ENCODE data around the gene CAPN14. TPM values are rescaled to one million over a fixed set of nuclear protein-coding genes. Genes with fewer than 3 reads are reported as not detected.

The CAPN14 gene, protein sequence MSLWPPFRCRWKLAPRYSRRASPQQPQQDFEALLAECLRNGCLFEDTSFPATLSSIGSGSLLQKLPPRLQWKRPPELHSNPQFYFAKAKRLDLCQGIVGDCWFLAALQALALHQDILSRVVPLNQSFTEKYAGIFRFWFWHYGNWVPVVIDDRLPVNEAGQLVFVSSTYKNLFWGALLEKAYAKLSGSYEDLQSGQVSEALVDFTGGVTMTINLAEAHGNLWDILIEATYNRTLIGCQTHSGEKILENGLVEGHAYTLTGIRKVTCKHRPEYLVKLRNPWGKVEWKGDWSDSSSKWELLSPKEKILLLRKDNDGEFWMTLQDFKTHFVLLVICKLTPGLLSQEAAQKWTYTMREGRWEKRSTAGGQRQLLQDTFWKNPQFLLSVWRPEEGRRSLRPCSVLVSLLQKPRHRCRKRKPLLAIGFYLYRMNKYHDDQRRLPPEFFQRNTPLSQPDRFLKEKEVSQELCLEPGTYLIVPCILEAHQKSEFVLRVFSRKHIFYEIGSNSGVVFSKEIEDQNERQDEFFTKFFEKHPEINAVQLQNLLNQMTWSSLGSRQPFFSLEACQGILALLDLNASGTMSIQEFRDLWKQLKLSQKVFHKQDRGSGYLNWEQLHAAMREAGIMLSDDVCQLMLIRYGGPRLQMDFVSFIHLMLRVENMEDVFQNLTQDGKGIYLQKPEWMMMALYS
- polyA plus RNA-seq (2011; rRNA removed) (0.09 TPM in 2 replicates), polyA minus RNA-seq (2011; rRNA and poly(A)+ RNA removed) (0.09 TPM in 2 replicates)

GRCh38 chr2:31217465-31218200 lies at the start of gene CAPN14:
CAPN14 (minus strand) TSS chr2:31217515; CDS start chr2:31205447, 12,068 bp downstream.
- CTCF ChIA-PET: no interaction called here
- no peaks in the 10 kb centered on the region for H3K9me3 ChIP-seq (ENCODE audit: control insufficient read depth, insufficient read depth, low read length)
- no peak within 1 kb of the TSS for H3K4me3 ChIP-seq (ENCODE audit: low read depth, low read length)
- TF ChIP-seq, protein P1, sequence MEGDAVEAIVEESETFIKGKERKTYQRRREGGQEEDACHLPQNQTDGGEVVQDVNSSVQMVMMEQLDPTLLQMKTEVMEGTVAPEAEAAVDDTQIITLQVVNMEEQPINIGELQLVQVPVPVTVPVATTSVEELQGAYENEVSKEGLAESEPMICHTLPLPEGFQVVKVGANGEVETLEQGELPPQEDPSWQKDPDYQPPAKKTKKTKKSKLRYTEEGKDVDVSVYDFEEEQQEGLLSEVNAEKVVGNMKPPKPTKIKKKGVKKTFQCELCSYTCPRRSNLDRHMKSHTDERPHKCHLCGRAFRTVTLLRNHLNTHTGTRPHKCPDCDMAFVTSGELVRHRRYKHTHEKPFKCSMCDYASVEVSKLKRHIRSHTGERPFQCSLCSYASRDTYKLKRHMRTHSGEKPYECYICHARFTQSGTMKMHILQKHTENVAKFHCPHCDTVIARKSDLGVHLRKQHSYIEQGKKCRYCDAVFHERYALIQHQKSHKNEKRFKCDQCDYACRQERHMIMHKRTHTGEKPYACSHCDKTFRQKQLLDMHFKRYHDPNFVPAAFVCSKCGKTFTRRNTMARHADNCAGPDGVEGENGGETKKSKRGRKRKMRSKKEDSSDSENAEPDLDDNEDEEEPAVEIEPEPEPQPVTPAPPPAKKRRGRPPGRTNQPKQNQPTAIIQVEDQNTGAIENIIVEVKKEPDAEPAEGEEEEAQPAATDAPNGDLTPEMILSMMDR (IDR thresholded peaks at IDR 0.05; ENCODE audit: low read depth, low read length): no peak
- DNase-seq (ENCODE audit: low read depth, low spot score): no peak
- POLR2A ChIA-PET: no interaction called here
- H3K27me3 ChIP-seq (ENCODE audit: control insufficient read depth, insufficient read depth, low read length): peaks cover 11% of the 10 kb centered on the region
- H3K27ac ChIP-seq (ENCODE audit: low read depth, low read length): no peak within 1 kb of the TSS

DNA sequence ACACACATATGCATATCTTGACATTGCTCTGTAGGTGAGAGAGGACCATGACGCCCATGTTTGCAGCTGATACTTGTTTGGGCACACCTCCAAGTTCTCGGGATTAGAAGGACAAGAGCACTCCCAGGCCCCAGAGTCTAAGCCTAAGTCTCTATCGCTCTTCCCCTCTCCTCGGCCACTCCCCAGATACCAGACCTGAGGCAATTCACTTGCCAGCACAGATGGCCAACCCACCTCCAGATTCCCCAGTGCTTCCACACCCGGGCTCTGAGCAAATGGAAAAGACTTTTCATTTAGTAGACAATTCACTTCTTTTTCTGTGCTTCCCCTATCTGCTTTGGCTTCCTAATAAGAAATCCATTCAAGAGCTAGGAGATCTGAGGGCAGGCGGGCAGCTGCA lies 49.5 kb upstream of the CAPN14 start:
- Histone ChIP-seq H3K27ac (ENCODE audit: low read depth, low read length) (no peak overlapping the region), H3K4me3 (ENCODE audit: low read depth, low read length) (no peak overlapping the region), H3K27me3 (ENCODE audit: control insufficient read depth, insufficient read depth, low read length) (no peaks in the 10 kb centered on the region), H3K9me3 (ENCODE audit: control insufficient read depth, insufficient read depth, low read length) (no peaks in the 10 kb centered on the region; the same call in 1 of the 2 replicates)
- CTCF ChIA-PET: no interaction called here
- TF ChIP-seq, protein P1 (IDR thresholded peaks at IDR 0.05; ENCODE audit: low read depth, low read length): no peak
- POLR2A ChIA-PET: no interaction called here
- no peak for DNase-seq (ENCODE audit: low read depth, low spot score)

- H3K27me3 ChIP-seq (ENCODE audit: control insufficient read depth, insufficient read depth, low read length): no peaks in the 10 kb centered on the region
- ChIA-PET CTCF (no interaction called here), POLR2A (no interaction called here)
- no peak for DNase-seq (ENCODE audit: low read depth, low spot score)
- TF ChIP-seq, protein P1 (IDR thresholded peaks at IDR 0.05; ENCODE audit: low read depth, low read length): no peak
- H3K9me3 ChIP-seq (ENCODE audit: control insufficient read depth, insufficient read depth, low read length): no peaks in the 10 kb centered on the region; the same call in 1 of the 2 replicates
- no peak overlapping the region for H3K27ac ChIP-seq (ENCODE audit: low read depth, low read length)
- H3K4me3 ChIP-seq (ENCODE audit: low read depth, low read length): no peak overlapping the region
Measured at GRCh38 chr2:31265234-31265633, 47.9 kb upstream of the CAPN14 start.

GRCh38 chr2:31263636-31264190 lies 46.4 kb upstream of the CAPN14 start:
- DNase-seq (ENCODE audit: low read depth, low spot score): no peak
- ChIA-PET CTCF (interaction anchor here (1.9 kb wide), 1 partner anchor 70 kb away, joined by 5 read pairs; no protein-coding TSS in a partner anchor), POLR2A (no interaction called here)
- Histone ChIP-seq H3K27ac (ENCODE audit: low read depth, low read length) (no peak overlapping the region), H3K9me3 (ENCODE audit: control insufficient read depth, insufficient read depth, low read length) (no peaks in the 10 kb centered on the region; the same call in 1 of the 2 replicates), H3K27me3 (ENCODE audit: control insufficient read depth, insufficient read depth, low read length) (no peaks in the 10 kb centered on the region), H3K4me3 (ENCODE audit: low read depth, low read length) (no peak overlapping the region)
- TF ChIP-seq, protein P1 (IDR thresholded peaks at IDR 0.05; ENCODE audit: low read depth, low read length): no peak
